HTR-8/SVneo (cell line): ENCODE data around the gene SLC35F3.

Source experiments
- DNase-seq: peaks from one replicate; pipeline ENCODE4 v3.0.0; 2011; ENCODE audit warnings: low spot score, mixed read lengths; ENCODE audit not compliant: insufficient read length
- FAIRE-seq: peaks from 2 replicates; lab custom pipeline; 2011; peaks lifted over from hg19 to GRCh38; lab: Jason Lieb, UNC

SLC35F3 gene

DNA sequence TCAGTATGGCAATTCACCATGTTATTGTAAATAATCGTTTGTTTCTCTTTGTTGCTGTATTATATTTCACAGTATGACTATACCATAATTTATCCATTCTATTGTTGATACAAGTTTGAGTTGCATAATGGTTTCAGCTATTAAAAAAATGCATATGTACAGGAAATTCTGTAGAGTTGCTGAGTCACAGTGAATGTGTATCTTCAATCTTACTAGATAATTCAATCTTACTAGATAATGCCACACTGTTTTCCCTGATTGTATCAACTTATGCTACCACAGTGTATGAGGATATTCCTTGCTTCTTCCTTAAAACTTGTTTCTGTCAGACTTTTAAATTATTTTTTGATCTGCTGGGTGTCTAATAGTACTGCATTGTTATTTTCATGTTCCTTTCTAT, 465.3 kb downstream of the SLC35F3 start:
- no peak for FAIRE-seq
- no peak for DNase-seq

DNA sequence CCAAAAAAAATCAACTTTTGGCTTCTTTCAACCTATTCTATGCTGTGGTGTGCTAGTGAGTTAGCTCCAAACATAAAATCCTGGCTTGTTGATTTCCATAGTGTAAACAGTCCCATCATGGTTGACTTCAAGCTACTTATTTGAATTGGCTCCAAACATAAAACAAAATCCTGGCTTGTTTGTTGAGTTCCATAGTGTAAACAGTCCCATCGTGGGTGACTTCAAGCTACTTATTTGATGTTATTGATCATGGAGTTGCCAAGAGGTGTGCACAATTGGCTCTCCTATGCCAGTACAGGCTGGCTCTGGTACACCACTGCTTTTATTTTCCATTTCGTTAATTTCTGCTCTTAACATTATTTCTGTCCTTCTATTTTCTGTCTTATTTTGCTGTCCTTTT, 466.9 kb downstream of the SLC35F3 start:
- DNase-seq (no peak), FAIRE-seq (no peak)

DNA sequence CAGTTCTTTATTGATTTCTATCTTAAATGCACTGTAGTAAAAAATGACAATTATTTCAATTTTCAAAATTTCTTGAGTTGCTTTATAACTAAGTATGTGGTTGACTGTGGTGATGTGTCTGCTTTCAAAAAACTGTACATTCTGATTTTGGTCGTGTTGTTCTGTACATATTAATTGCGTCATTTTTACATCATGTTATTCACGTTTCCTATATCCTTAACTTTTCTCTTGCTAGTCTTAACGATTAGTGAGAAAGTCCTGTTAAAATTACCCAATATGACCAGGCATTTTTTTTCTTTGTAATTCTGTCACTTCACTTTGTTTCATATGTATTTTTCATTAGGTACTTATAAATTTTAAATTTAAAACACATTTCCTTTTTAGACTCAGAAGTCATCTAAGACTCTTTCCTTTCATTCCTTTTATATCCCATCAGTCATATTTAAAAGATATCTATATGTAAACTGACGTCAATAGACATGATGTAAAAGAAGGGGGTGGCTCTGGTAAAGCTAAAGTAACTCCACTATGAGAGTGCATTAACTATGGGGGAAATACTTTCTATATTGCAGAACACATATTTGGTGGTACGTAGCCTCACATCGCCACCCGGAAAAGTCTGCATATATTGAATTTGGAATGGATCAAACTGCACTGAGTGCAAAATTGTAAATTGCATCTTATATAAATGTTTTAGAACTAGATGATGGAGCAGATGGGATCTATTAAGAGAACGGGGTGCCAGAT, 467.7 kb downstream of the SLC35F3 start:
- FAIRE-seq = no peak
- no peak for DNase-seq

DNA sequence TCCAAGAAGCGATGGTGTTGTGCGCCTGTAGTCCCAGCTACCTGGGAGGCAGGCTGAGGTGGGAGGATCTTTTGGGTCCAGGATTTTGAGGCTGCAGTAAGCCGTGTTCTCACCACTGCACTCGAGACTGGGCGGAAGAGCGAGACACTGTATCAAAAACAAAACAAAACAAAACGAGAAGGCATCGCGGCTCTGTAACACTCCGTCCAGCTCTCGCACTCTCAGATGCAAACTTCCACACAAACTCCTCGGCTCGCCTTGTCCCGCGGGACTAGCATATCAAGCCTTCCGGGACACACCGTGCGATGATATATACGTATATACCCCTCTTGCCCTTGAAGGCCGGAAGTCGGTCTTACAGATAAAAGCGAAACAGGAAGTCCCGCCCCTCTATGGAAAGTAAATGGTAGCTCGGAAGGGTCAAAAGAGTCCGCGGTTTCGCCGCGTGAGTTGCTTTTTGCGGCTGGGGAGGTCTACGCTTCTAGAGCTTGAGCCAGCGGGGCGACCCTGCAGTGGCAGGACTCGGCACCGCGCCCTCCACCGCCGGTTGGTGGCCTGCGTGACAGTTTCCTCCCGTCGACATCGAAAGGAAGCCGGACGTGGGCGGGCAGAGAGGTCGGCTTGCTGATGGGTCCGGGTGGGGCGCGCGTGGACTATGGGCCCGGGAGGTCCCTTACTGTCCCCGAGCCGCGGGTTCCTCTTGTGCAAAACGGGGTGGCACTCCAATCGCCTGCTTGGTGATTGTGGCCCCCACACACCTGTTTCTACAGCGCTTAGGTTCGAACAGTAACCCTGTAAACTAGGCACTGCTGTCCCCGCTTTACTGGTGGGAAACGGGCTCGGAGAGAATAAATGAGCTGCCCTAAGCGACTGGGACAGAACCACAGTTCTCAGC, 468.8 kb downstream of the SLC35F3 start, which contains the start of gene COA6:
Gene COA6 (plus strand): TSS at position 393 of the 895 bp plus-strand sequence. CDS start 11 bp downstream, at position 404.
- peak; percentile 51 for FAIRE-seq

DNA sequence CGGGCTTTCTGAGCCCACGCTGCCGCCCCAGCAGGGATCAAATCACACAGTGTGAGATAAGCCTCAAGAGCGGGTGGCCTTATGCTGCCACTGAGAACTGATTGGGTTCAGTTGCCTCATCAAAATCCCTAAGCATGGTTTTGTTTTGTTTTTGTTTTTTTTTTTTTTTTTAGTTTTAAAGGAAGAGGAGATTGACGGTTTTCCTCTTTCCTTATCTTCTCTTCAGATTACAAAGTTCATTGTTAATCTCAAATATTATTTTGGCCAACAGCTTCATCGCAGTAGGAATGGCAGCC, 469.4 kb downstream of the SLC35F3 start:
- FAIRE-seq (no peak), DNase-seq (no peak)

More for the DNA sequence above, 468.8 kb downstream of the SLC35F3 start, which contains the start of gene COA6:
- DNase-seq = peak; percentile 94
